ENCODE data around the gene TMEM178B. TPM values are rescaled to one million over a fixed set of nuclear protein-coding genes. Genes with fewer than 3 reads are reported as not detected.
"Not testable (repeated sequence)": the region's sequence is repeated elsewhere in the genome, so short reads cannot be mapped to it uniquely, and the experiment has no call there.

The TMEM178B gene
- total RNA-seq, 2 experiments from 2014 or later: 0.18 to 1.9 TPM

DNA sequence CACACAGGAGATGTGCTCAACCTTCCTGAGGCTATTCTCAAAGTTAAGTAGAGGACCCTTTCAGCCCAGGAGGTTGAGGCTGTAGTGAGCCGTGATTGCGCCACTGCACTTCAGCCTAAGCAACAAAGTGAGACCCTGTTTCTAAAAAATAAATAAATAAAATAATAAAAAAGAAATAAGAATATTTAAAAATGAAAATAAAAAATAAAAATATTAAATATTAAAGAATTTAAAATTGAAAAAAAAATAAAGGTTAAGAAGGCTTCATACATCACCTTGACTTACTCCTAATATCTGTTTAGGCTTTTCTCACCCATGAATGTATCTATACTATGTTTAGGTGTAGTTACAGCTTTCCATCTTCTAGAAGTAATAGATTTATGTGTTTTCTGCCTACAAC, 289.9 kb downstream of the TMEM178B start:
- Mint-ChIP-seq H3K27ac (no peak overlapping the region), H3K4me3 (no peak overlapping the region)
- CTCF ChIA-PET: no interaction called here

DNA sequence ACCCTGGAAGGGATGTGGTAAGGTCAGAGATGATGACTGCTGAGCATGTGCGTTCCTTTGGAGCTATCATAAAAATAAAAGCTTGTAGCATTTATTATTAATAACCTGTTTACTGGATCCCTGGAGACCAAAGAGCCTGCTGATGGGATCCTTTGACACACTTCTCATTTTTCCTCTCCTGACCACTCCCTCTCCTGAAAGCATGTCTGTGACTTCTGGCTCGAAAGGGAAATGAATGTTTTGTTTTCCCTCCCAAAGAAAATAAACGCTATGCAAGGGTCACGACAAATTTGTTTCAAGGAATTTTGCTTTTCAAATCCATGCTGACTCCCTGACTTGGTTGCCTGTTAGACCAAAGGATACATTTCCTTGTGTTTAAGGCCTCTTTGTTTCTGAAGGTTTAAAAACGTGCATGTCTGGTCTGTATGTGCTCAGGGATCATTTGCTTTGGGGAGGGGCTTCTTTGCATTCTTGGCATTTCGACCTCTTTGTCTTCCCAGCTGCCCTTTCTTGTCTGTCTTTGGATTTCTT, 292.3 kb downstream of the TMEM178B start:
- H3K4me1 Mint-ChIP-seq: no peaks in the 10 kb centered on the region
- no peak overlapping the region for H3K27ac Mint-ChIP-seq
- CTCF ChIA-PET: no interaction called here
- DNase-seq: no peak
- H3K9me3 Mint-ChIP-seq (ENCODE audit: low read depth): no peaks in the 10 kb centered on the region
- H3K27me3 Mint-ChIP-seq: peaks cover 5% of the 10 kb centered on the region
- ATAC-seq: no peak
- H3K36me3 Mint-ChIP-seq: no peaks in the 10 kb centered on the region
- H3K4me3 Mint-ChIP-seq: no peak overlapping the region

More for the DNA sequence above, 289.9 kb downstream of the TMEM178B start:
- H3K27me3 Mint-ChIP-seq: peaks cover 8% of the 10 kb centered on the region
- no peaks in the 10 kb centered on the region for H3K4me1 Mint-ChIP-seq
- DNase-seq: no peak
- no peaks in the 10 kb centered on the region for H3K36me3 Mint-ChIP-seq
- H3K9me3 Mint-ChIP-seq (ENCODE audit: low read depth): no peaks in the 10 kb centered on the region
- no peak for ATAC-seq

DNA sequence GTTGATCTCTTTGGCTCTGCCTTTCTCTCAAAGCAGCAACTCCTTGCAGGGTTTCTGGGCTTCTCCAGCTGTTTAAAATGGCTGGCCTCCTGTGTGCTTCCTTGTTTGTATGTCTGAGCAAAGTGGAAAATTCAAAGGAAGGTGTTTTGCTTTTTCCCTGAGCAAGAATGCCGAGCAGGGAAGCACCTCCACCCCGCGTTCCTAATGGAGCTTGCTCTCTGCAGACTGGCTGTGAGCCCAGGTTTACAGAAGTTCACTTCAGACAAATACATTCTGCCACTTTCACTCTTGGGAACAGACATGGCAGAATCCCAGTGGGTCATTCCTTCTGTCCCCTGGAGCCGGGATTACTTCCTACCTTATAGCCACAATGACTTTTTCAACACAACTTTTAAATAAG, 295.6 kb downstream of the TMEM178B start:
- Mint-ChIP-seq H3K4me1 (no peaks in the 10 kb centered on the region), H3K9me3 (ENCODE audit: low read depth) (no peaks in the 10 kb centered on the region), H3K27me3 (peaks cover 5% of the 10 kb centered on the region), H3K36me3 (no peaks in the 10 kb centered on the region), H3K27ac (no peak overlapping the region), H3K4me3 (no peak overlapping the region)
- ATAC-seq (no peak), DNase-seq (no peak)
- CTCF ChIA-PET: no interaction called here

DNA sequence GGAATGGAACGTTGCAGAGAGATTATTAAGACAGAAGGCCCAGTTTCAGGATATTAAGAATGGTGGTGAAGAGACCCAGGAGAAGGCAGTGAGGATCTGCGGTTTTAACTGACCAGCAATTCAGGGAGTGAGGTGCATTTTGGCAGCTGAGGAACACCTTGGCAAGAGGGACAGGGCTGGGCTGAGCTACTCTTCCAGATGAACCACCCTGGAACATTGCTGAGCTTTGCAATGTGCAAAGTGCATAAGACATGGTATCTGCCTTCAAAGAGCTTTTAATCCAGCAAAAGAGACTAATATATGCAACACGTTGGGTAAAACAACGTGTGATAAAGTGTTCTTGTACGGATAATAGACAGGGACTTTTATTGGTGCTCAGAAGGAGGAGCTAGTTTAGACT, 296.3 kb downstream of the TMEM178B start:
- CTCF ChIA-PET: no interaction called here
- no peak overlapping the region for H3K27ac Mint-ChIP-seq
- no peaks in the 10 kb centered on the region for H3K36me3 Mint-ChIP-seq
- peaks cover 7% of the 10 kb centered on the region for H3K27me3 Mint-ChIP-seq
- DNase-seq: no peak
- H3K4me3 Mint-ChIP-seq: no peak overlapping the region
- no peaks in the 10 kb centered on the region for H3K4me1 Mint-ChIP-seq
- no peak for ATAC-seq
- H3K9me3 Mint-ChIP-seq (ENCODE audit: low read depth): no peaks in the 10 kb centered on the region

DNA sequence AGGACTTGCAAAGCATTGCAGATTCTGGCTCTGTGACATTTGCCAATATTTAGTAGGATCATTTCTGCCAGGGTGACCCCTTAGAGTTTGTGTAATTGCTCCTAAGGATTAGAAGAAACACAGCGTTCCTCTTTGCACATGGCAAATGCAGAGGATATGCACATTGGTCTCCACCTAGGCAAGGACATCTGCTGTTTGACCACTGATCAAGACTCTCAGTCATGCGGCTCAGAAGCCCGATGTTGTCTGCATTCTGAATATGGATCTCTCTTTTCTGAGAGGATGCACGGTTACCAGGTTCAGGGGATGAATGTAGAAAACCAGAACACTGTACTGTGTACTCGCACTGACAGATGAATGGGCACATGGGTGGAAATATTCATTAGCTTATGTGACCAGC, 296.8 kb downstream of the TMEM178B start:
- no peaks in the 10 kb centered on the region for H3K4me1 Mint-ChIP-seq
- no peak for DNase-seq

DNA sequence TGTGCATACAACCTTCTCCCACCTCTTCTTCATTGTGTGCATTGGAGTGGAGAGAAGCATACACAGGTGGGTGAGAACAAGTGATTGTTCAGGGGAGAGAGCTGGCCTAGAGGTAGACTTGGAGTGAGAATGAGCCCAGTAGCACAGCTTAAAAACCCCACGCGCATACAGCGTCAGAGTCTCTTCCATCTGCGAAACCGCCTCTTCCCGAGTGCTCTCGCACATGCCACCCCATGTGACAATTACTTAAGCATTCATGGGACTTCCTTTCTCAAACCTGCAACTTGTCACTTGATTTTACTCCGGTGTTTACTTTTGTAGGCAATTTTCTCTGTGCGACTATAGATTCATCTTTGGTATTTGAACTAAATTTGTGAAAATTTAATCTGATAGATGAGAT, 300.6 kb downstream of the TMEM178B start:
- no peaks in the 10 kb centered on the region for H3K36me3 Mint-ChIP-seq
- no peaks in the 10 kb centered on the region for H3K4me1 Mint-ChIP-seq
- CTCF ChIA-PET: no interaction called here
- H3K9me3 Mint-ChIP-seq (ENCODE audit: low read depth): no peaks in the 10 kb centered on the region
- H3K27me3 Mint-ChIP-seq: peaks cover 7% of the 10 kb centered on the region
- H3K27ac Mint-ChIP-seq: no peak overlapping the region
- ATAC-seq (no peak), DNase-seq (no peak)
- H3K4me3 Mint-ChIP-seq: no peak overlapping the region

More for the DNA sequence above, 296.8 kb downstream of the TMEM178B start:
- no peaks in the 10 kb centered on the region for H3K36me3 Mint-ChIP-seq
- H3K4me3 Mint-ChIP-seq: no peak overlapping the region
- H3K27ac Mint-ChIP-seq: no peak overlapping the region
- no peak for ATAC-seq
- CTCF ChIA-PET: no interaction called here
- no peaks in the 10 kb centered on the region for H3K9me3 Mint-ChIP-seq (ENCODE audit: low read depth)
- H3K27me3 Mint-ChIP-seq: peaks cover 9% of the 10 kb centered on the region

DNA sequence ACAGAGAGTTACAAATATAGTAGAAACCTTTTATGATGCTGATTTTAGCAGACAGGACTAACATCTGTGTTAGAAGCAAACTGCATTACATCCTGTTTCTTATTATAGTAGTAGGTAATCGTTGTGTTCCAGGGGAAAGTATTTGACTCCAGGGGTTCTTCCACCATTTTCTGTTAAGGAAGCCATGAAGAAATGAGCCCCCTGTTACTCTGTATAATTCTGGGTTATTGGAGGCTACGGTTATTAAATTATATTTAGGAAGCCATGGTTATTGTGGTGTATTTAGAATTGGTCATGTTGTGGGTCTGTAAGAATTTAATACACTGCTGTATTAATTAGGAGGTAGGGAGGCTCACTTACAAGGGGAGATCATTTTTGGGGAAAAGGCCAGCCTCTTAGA, 301.6 kb downstream of the TMEM178B start:
- no peak overlapping the region for H3K27ac Mint-ChIP-seq
- DNase-seq (no peak), ATAC-seq (no peak)
- no peaks in the 10 kb centered on the region for H3K9me3 Mint-ChIP-seq (ENCODE audit: low read depth)
- no peaks in the 10 kb centered on the region for H3K36me3 Mint-ChIP-seq
- H3K4me1 Mint-ChIP-seq: no peaks in the 10 kb centered on the region
- no peak overlapping the region for H3K4me3 Mint-ChIP-seq
- peaks cover 12% of the 10 kb centered on the region for H3K27me3 Mint-ChIP-seq
- CTCF ChIA-PET: no interaction called here

DNA sequence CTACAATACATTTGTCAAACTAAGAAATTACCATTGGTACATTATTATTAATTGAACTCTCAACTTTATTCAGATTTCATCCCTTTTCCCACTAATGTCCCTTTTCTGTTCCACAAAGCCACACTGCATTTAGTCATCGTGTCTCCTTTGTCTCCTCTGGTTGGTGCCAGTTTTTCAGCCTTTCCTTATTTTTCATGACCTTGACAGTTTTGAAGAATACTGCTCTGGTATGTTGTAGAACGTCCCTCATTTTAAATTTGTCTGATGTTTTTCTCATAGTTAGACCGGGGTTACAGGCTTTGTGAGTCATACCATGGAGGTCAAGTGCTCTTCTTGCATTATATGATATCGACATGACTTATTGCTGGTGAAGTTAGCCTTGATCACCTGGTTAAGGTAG, 304.0 kb downstream of the TMEM178B start:
- H3K27ac Mint-ChIP-seq: no peak overlapping the region
- H3K36me3 Mint-ChIP-seq: no peaks in the 10 kb centered on the region
- peaks cover 24% of the 10 kb centered on the region for H3K27me3 Mint-ChIP-seq
- H3K9me3 Mint-ChIP-seq (ENCODE audit: low read depth): no peaks in the 10 kb centered on the region
- DNase-seq: no peak
- ATAC-seq: no peak
- CTCF ChIA-PET: no interaction called here
- no peak overlapping the region for H3K4me3 Mint-ChIP-seq
- H3K4me1 Mint-ChIP-seq: no peaks in the 10 kb centered on the region

DNA sequence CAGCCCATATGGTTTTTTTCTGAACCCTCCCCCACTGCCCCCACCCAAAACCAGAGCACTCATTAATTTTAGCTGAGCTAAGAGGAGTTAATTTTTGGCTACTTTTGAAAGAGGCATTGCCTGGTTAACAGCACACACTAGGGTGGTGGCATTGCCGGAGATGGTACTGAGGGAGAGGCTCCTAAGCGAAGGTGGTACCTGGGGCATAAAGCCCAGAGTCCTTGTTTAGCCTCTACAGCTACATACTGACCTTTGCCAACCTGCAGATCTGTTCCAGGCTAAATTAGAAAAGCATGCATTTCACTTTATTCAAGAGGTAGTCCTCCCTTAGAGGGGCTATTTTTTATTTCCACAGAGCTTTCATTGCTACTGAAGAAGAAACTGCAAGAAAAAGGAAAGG, 304.5 kb downstream of the TMEM178B start:
- CTCF ChIA-PET: no interaction called here
- H3K27ac Mint-ChIP-seq: no peak overlapping the region

DNA sequence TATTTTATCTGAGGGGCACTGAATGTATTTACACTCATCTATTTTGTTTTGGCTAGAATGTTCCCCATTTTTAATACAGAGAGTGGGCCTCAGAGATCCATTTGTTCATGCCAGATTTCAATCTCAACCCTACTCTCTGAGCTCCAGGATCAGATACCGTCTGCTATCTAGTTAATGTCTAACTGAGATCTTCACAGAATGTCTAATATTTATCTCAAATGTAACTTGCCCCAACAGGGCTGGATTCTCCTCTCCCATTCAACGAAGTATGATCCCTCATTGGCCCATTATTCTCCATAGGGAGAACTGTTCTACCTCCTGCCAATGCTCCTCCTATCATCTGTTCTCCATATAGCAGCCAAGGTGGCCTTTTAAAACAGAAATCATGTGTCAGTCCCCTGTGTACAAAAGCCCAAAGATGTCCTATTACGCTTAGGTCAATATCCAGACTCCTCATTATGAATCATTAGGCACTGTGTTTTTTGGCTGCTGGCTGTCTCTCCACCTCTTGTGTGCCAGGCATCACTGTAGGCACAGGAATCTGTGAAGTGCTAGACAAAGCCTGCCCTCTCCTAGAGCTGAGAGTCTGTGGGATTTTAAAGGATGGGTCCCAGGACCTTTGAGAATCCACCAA, 308.0 kb downstream of the TMEM178B start:
- DNase-seq (no peak), ATAC-seq (no peak)
- H3K4me1 Mint-ChIP-seq: no peaks in the 10 kb centered on the region
- no peak overlapping the region for H3K27ac Mint-ChIP-seq
- no peaks in the 10 kb centered on the region for H3K9me3 Mint-ChIP-seq (ENCODE audit: low read depth)
- H3K27me3 Mint-ChIP-seq: peaks cover 26% of the 10 kb centered on the region
- CTCF ChIA-PET: no interaction called here
- H3K36me3 Mint-ChIP-seq: no peaks in the 10 kb centered on the region
- no peak overlapping the region for H3K4me3 Mint-ChIP-seq

More for the DNA sequence above, 304.5 kb downstream of the TMEM178B start:
- DNase-seq: no peak
- no peak for ATAC-seq
- no peaks in the 10 kb centered on the region for H3K4me1 Mint-ChIP-seq
- no peaks in the 10 kb centered on the region for H3K9me3 Mint-ChIP-seq (ENCODE audit: low read depth)
- peaks cover 24% of the 10 kb centered on the region for H3K27me3 Mint-ChIP-seq
- no peaks in the 10 kb centered on the region for H3K36me3 Mint-ChIP-seq
- no peak overlapping the region for H3K4me3 Mint-ChIP-seq

DNA sequence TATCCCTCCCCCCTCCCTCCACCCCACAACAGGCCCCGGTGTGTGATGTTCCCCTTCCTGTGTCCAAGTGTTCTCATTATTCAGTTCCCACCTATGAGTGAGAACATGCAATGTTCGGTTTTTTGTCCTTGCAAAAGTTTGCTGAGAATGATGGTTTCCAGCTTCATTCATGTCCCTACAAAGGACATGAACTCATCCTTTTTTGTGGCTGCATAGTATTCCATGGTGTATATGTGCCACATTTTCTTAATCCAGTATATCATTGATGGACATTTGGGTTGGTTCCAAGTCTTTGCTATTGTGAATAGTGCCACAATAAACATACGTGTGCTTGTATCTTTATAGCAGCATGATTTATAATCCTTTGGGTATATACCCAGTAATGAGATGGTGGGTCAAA, 309.5 kb downstream of the TMEM178B start:
- CTCF ChIA-PET; H3K27ac Mint-ChIP-seq; ATAC-seq; H3K4me3 Mint-ChIP-seq; H3K9me3 Mint-ChIP-seq (ENCODE audit: low read depth); H3K4me1 Mint-ChIP-seq; H3K36me3 Mint-ChIP-seq; DNase-seq: not testable (repeated sequence)
- peaks cover 24% of the 10 kb centered on the region for H3K27me3 Mint-ChIP-seq

DNA sequence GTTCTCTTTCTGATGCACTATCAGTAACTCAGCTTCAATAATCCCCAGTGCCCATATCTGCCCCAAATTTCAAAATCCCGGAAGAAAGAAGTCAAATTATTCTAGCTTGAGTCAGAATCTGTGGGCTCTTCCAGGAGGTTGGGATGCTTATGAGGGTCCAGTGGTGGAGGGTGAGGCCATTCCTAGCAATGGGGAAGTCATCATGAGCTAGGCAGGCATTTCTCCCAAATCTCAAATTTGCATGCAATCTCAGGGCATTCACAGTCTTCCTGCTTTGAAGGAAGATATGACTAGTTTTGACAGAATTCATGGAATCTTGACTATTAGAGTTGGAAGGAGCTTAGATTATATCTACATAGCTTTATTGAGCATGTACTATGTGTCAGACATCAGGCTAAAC, 313.0 kb downstream of the TMEM178B start:
- DNase-seq (no peak), ATAC-seq (no peak)
- no peaks in the 10 kb centered on the region for H3K4me1 Mint-ChIP-seq
- no peak overlapping the region for H3K27ac Mint-ChIP-seq
- H3K36me3 Mint-ChIP-seq: no peaks in the 10 kb centered on the region
- H3K27me3 Mint-ChIP-seq: peaks cover 15% of the 10 kb centered on the region
- no peak overlapping the region for H3K4me3 Mint-ChIP-seq
- CTCF ChIA-PET: no interaction called here
- no peaks in the 10 kb centered on the region for H3K9me3 Mint-ChIP-seq (ENCODE audit: low read depth)

DNA sequence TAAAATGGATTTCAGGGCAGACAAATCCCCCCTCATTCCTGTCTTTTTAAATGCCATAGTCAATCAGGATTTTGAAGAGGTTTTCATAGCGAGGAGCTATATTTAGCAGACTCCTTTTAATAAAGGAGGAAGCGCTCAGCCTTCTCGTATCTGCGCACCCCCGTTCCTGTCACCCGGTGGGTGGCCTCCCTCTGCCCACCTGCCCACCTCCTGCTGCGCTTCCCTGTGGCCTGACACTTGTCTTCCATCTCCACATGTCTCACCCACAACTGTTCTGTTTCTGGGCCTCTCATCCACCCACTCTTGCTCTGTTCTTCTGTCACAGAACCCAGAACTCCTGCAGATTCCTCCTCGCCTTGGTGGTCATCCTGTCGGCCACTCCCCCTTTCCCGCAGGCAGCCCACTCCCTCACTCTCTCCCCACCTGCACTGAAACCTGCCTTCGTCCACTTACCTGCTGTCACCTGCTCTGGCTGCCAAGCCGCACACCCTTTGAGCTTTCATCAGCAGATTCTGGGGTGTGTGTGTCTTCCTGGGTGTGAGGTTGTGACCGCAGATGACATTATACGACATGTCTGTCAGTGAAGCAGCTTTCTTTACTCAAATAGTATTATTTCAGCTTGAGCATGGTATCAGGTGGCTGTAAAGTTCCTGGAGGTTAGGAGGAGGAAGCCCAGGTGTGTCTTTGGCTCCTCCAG, 313.8 kb downstream of the TMEM178B start:
- no peak overlapping the region for H3K27ac Mint-ChIP-seq
- no peak for ATAC-seq
- H3K9me3 Mint-ChIP-seq (ENCODE audit: low read depth): no peaks in the 10 kb centered on the region
- CTCF ChIA-PET: no interaction called here
- no peaks in the 10 kb centered on the region for H3K36me3 Mint-ChIP-seq
- H3K27me3 Mint-ChIP-seq: peaks cover 16% of the 10 kb centered on the region
- DNase-seq: no peak
- no peak overlapping the region for H3K4me3 Mint-ChIP-seq
- H3K4me1 Mint-ChIP-seq: no peaks in the 10 kb centered on the region

DNA sequence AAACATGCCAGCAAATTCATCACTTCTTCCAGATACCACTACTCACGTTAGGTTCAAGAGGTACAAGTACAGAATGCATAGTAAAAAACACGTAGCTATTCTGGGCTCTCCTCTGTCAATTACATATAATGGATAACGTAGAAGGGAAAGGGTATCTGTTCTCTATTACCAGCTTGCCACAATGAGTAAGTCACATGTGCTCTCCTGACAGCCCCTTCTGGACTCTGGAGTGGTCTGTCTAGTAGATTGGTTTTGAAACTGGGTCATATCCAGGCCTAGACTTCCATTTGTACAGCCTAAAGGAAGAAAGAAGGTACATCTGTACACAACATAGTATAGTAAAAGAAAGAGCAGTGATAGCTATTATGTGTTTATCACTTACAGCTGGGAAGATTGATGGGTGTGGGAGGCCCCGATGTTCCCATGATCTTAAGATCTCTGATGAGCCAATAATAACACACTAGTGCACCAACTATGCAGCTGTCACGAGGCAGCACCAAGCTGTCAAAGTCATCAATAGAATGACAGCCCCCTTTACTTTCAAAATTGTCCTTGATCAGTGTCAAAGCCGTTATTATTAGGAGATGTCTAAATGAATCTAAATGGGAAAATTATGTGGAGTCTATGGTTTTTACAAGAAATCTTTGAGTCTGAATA, 315.4 kb downstream of the TMEM178B start:
- no peaks in the 10 kb centered on the region for H3K9me3 Mint-ChIP-seq (ENCODE audit: low read depth)
- no peak for DNase-seq
- ATAC-seq: no peak
- H3K4me1 Mint-ChIP-seq: no peaks in the 10 kb centered on the region
- no peak overlapping the region for H3K27ac Mint-ChIP-seq
- H3K27me3 Mint-ChIP-seq: peaks cover 17% of the 10 kb centered on the region
- H3K36me3 Mint-ChIP-seq: no peaks in the 10 kb centered on the region
- CTCF ChIA-PET: no interaction called here
- H3K4me3 Mint-ChIP-seq: no peak overlapping the region
